ENCODE measurements around the gene OR52E5.

OR52E5 gene

DNA sequence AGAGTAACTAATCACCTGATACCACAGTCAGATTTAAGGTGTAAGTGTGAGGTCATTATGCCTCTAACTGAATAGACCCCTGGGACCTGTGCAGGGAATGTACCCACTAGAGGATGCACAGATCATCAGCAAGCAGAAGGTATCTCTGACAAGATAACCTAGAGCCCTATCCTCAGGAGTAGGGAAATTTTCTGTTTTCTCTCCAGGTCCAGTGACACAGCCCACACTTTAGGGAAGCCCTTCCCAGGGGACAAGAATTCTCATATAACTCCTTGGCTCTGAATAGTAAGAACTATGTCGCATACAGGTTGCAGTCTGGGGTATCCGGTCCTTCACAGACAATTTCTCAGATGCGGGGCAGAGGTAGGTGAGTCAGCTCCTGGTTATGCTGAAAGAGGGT, at the start of gene OR52E5:
OR52E5 (plus strand) TSS at position 301 of the 400 bp plus-strand sequence. CDS start 7,569 bp downstream, outside the sequence.
- DNase-seq (ENCODE audit: low read depth in 2 of 2), result no peak

- DNase-seq (ENCODE audit: low read depth in 2 of 2), result no peak
Measured at GRCh38 chr11:5846701-5847100, 46.3 kb upstream of the OR52E5 start.

DNA sequence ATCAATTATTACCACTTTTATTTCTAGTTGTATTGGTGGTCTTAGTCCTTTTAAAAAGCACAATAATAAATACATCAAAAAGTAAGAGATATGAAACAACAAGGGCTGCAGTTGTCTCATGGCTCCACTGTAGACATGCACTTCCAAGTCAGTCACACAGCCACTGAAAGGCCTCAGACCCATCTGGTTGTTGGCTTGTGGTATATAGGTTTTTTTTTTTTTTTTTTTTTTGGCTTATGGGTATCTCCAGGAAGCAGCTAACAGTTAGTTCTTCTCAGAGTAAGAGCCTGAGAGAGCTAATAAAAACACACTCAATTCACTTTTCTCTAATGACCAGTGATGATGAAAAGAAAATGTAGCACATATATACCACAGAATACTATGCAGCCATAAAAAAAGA, 45.3 kb upstream of the OR52E5 start:
- DNase-seq (ENCODE audit: low read depth in 2 of 2), result no peak

GRCh38 chr11:5851002-5851401, 42.0 kb upstream of the OR52E5 start:
- no peak for DNase-seq (ENCODE audit: low read depth in 2 of 2)

DNA sequence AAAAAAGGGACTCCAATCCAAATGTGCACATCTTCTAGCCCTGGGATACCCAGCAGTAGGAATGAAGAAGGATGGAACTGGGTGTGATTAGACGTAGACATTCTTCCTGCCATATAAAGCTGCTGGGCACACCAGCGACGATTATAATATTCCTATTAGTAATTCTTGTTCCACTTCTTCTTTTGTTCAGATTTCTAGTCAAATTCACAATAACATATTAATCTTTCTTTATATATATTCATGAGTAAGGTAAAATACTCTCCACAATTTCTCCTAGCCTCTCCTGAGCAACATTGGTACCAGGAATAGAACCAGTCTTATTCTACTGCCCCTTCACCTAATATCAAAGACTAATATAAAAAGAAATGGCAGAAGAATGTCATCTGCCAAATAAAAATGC, 35.4 kb upstream of the OR52E5 start, which contains the start of gene OR52E8:
OR52E8 (minus strand) TSS at position 101 of the 400 bp plus-strand sequence; CDS start at position 101, 0 bp downstream.
- DNase-seq (ENCODE audit: low read depth in 2 of 2), result no peak

GRCh38 chr11:5865826-5866225, 27.2 kb upstream of the OR52E5 start:
- no peak for DNase-seq (ENCODE audit: low read depth in 2 of 2)

DNA sequence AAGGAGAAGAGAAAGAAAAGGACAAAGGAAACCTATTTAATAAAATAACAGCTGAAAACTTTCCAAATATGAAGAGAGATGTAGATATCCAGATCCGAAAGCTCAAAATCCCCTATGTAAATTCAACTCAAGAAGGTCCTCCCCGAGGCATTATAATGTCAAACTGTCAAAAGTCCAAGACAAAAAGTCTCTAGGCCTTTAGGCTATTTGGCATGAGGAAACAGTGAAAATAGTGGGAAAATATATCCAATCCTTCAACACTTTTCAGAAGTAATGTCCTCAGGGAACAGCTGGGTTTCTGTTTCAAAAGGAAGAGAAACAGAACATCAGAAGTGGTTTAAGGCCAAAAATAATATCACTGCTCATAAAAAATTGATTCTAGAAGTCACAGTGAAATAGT, 14.4 kb upstream of the OR52E5 start:
- DNase-seq (ENCODE audit: low read depth in 2 of 2), result no peak

DNA sequence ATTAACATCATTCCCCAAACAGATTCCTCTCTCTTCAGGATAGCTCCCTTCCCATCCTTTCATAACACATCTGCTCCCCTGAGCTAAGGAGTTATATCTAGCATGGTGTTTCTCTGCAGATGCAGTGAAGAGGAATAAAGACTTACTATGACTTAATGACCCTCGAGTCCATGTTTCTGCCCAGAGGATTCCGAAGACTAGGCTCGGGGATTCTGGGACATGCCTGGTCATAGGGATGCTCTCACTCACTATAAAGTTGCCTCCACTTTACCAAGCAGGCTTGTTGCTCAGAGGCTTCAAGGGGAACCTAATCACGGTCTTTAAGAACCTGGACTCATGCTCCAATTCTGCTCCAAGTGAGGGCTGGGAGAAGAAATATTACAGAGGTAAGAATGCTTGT, 12.7 kb upstream of the OR52E5 start, which contains the start of gene OR52E4:
OR52E4 (plus strand) TSS at position 301 of the 400 bp plus-strand sequence. CDS start 3,664 bp downstream, outside the sequence.
- DNase-seq (ENCODE audit: low read depth in 2 of 2), result no peak

DNA sequence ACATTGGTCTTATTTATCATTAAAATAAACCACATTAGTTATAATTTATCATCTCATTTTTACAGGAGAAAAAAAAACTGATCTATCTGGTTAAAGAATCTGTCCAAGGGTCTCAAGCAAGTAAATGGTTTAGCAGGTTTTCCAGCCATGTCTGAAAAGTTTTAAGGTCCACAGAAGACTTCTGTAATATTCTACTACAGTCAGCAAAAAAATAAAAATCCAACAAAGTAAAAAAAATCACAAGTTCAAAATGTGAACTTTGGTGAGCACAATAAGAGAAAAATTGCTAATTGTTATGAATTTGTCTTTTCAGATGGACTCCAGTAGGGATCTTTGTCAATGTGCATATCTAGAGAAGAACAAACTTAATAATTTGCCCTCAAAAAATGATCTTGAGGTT, 11.3 kb upstream of the OR52E5 start:
- DNase-seq (ENCODE audit: low read depth in 2 of 2), result no peak

- no peak for DNase-seq (ENCODE audit: low read depth in 2 of 2)
Measured at GRCh38 chr11:5887172-5887571, 5.8 kb upstream of the OR52E5 start.

- no peak for DNase-seq (ENCODE audit: low read depth in 2 of 2)
Measured at GRCh38 chr11:5887661-5888060, 5.3 kb upstream of the OR52E5 start.

- no peak for DNase-seq (ENCODE audit: low read depth in 2 of 2)
Measured at GRCh38 chr11:5891216-5891800, 1.7 kb upstream of the OR52E5 start.

DNA sequence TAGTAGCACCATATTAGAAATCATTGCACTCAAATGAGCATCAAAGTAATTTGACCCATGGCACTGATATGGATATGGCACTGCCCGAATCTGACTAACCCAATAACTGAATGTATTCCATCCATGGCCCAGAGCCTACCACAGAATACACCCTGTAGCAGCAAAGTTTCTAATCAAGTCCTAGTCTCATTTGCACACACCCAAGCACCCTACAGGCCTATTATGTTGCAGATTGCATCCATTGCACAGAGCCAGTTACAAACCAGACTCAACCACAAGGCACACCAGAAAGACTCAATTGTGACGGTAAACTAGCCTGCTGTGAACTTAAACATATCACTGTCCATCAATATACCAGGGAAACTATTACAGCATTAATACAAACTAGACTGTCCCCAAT, 6.5 kb downstream of the OR52E5 start:
- DNase-seq (ENCODE audit: low read depth in 2 of 2), result no peak

- DNase-seq (ENCODE audit: low read depth in 2 of 2), result no peak
Measured at GRCh38 chr11:5910540-5910939, 17.5 kb downstream of the OR52E5 start.

- DNase-seq (ENCODE audit: low read depth in 2 of 2), result no peak
Measured at GRCh38 chr11:5922749-5923426, 29.9 kb downstream of the OR52E5 start.

GRCh38 chr11:5923427-5923776, 30.4 kb downstream of the OR52E5 start:
- no peak for DNase-seq (ENCODE audit: low read depth in 2 of 2)

DNA sequence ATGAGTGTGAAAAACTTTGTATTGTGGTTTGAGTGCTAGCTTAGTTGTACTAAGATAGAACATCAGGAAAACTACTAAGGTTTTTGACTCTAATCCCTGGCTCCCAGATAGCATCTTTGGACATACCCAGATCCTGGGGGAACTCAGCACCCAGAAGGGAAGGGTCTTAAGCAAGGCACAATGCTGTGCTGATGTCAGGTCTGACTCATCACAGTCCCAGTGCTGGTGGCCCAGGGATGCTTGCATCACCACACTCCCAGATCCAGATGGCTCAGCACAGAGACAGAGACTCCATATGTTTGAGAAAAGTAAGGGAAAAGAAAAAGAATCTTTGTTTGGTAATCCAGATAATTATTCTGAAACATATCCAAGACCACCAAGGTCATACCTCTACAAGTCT, 30.8 kb downstream of the OR52E5 start:
- no peak for DNase-seq (ENCODE audit: low read depth in 2 of 2)

GRCh38 chr11:5928271-5928670, 35.3 kb downstream of the OR52E5 start:
- no peak for DNase-seq (ENCODE audit: low read depth in 2 of 2)

- no peak for DNase-seq (ENCODE audit: low read depth in 2 of 2)
Measured at GRCh38 chr11:5928811-5929210, 35.8 kb downstream of the OR52E5 start.

- DNase-seq (ENCODE audit: low read depth in 2 of 2), result no peak
Measured at GRCh38 chr11:5929571-5930368, 36.8 kb downstream of the OR52E5 start.

DNA sequence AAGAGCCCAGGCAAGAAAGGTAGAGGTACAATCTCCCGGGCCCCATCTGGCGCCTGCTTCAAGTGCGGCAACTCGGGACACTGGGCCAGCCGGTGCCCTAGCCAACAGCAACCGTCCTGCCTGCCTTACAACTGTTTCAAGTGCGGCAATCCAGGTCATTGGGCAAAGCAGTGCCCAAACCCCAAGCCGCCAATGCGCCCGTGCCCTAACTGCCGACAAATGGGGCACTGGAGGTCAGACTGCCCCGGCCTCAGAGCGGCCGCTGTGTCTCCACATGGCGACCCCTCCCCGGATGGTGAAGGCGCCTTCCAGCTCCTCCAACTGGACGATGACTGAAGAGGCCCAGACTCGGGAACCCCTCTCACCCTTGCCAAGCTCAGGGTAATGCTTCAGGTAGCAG, 37.6 kb downstream of the OR52E5 start:
- no peak for DNase-seq (ENCODE audit: low read depth in 2 of 2)

DNA sequence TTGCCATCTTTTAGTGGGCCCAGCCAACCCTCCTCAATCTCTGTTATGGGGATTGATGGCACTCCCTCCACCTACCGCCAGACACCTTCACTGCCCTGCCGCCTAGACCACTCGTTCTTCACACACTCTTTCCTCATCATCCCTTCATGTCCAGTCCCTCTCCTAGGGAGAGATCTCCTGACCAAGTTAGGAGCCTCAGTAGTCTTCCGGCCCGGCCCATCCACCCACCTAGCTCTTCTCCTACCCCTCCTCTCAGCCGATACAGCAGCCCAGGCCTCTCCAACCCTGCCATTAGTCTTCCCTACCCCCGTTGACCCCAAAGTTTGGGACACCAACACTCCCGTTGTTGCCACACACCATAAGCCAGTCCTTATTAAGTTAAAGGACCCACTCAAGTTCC, 38.1 kb downstream of the OR52E5 start:
- DNase-seq (ENCODE audit: low read depth in 2 of 2), result no peak

GRCh38 chr11:5932671-5933070, 39.7 kb downstream of the OR52E5 start:
- DNase-seq (ENCODE audit: low read depth in 2 of 2), result no peak
